Breast epithelium (tissue), 3 donors: ENCODE results near the gene C12orf50.

Source experiments
- CTCF ChIP-seq, 3 donors: fragments of 450-650 bp; IDR thresholded peaks; one replicate each; pipeline ENCODE4 v1.5.1; 2016 to 2017; ENCODE audit warnings: antibody characterized with exemption in 3 of 3, mild to moderate bottlenecking in 3 of 3, moderate library complexity in 3 of 3
- POLR2AphosphoS5 ChIP-seq, 3 donors: sonication (generic); formaldehyde crosslinking; IDR thresholded peaks; one replicate each; pipeline ENCODE4 v1.6.1; 2017; ENCODE audit warnings: antibody characterized with exemption in 3 of 3

GRCh38 chr12:88062474-88062873 lies 33.3 kb upstream of the C12orf50 start:
- no peak for TF ChIP-seq CTCF (IDR thresholded peaks at IDR 0.05)
- TF ChIP-seq POLR2AphosphoS5 (IDR thresholded peaks at IDR 0.05): no peak
